ENCODE data around the gene OS9. TPM values are rescaled to one million over a fixed set of nuclear protein-coding genes. Genes with fewer than 3 reads are reported as not detected.

OS9 gene
- total and polyA plus RNA-seq, 9 of the 15 experiments (the other 6 are each of a cell fraction or from before 2014, with no cell fraction given): 4.6 to 105 (median 89.5) TPM

- TF ChIP-seq, protein P1, sequence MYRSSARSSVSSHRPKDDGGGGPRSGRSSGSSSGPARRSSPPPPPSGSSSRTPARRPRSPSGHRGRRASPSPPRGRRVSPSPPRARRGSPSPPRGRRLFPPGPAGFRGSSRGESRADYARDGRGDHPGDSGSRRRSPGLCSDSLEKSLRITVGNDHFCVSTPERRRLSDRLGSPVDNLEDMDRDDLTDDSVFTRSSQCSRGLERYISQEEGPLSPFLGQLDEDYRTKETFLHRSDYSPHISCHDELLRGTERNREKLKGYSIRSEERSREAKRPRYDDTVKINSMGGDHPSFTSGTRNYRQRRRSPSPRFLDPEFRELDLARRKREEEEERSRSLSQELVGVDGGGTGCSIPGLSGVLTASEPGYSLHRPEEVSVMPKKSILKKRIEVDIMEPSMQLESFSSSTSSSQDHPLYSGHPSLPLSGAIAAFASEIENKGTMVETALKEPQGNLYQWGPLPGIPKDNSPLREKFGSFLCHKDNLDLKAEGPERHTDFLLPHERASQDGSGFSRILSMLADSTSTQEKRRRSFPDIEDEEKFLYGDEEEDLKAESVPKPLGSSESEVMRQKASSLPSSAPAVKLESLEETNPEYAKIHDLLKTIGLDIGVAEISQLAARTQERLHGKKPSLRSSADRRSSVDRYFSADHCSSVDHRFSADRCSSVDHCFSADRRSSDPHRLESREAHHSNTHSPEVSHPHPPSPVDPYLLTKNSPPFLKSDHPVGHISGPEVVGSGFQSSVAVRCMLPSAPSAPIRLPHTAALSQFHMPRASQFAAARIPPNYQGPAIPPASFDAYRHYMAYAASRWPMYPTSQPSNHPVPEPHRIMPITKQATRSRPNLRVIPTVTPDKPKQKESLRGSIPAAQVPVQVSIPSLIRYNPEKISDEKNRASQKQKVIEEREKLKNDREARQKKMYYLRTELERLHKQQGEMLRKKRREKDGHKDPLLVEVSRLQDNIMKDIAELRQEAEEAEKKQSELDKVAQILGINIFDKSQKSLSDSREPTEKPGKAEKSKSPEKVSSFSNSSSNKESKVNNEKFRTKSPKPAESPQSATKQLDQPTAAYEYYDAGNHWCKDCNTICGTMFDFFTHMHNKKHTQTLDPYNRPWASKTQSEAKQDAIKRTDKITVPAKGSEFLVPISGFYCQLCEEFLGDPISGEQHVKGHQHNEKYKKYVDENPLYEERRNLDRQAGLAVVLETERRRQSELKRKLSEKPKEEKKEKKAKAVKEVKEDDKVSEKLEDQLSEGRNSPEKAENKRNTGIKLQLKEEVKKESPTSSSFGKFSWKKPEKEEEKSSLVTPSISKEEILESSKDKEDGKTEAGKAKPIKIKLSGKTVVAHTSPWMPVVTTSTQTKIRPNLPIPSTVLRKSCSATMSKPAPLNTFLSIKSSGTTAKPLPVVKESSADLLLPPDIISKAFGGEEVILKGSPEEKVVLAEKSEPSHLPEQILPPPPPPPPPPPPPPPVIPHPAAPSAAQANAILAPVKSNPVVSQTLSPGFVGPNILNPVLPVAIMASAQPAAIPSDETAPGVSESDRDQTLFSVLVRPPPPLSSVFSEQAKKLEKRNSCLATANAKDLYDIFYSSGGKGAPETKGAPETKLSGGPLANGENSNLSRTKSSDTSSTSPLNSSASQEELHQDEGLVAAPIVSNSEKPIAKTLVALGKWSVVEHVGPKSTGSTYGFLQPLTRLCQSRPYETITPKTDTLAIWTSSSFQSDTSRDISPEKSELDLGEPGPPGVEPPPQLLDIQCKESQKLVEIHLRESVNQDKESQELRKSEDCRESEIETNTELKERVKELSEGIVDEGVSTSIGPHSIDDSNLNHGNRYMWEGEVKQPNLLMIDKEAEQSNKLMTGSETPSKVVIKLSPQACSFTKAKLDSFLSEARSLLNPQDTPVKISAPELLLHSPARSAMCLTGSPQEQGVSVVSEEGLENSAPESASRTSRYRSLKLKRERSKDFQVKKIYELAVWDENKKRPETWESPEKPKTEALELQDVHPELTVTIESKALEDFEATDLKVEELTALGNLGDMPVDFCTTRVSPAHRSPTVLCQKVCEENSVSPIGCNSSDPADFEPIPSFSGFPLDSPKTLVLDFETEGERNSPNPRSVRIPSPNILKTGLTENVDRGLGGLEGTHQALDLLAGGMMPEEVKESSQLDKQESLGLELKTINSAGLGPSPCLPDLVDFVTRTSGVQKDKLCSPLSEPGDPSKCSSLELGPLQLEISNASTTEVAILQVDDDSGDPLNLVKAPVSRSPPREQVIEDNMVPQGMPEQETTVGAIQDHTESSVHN (IDR thresholded peaks at IDR 0.05; ENCODE audit: borderline replicate concordance in 1 of 2, low read depth in 1 of 2): peak in 1 of 2 experiments; percentile 87; a peak in 2 of 4 replicates
- TF ChIP-seq SUPT5H (IDR thresholded peaks at IDR 0.05): peak; percentile 85
- no peak for TF ChIP-seq ATF1 (CRISPR knock-in tag; IDR thresholded peaks at IDR 0.05)
- TF ChIP-seq ATF1 (tag; IDR thresholded peaks at IDR 0.05): peak; percentile 93
- peak; percentile 52 for TF ChIP-seq SP2 (IDR thresholded peaks at IDR 0.05; ENCODE audit: extremely low read depth, low read depth, low read length, poor library complexity, severe bottlenecking)
- TF ChIP-seq KHSRP (IDR thresholded peaks at IDR 0.05): no peak
- peak; percentile 73 for TF ChIP-seq POLR2B (IDR thresholded peaks at IDR 0.05; ENCODE audit: low read depth, partially characterized antibody)
- no peak for TF ChIP-seq ZNF444 (CRISPR knock-in tag; IDR thresholded peaks at IDR 0.05)
- no peak for TF ChIP-seq SIRT6 (IDR thresholded peaks at IDR 0.05; ENCODE audit: low read depth, low read length)
- TF ChIP-seq RBM22 (IDR thresholded peaks at IDR 0.05; ENCODE audit: low read depth, low read length, poor library complexity, severe bottlenecking): peak; percentile 55
- peak in 1 of 2 experiments; percentile 92; a peak in 2 of 4 replicates for TF ChIP-seq HDAC1 (IDR thresholded peaks at IDR 0.05)
- no peak for TF ChIP-seq ZNF354B (CRISPR knock-in tag; IDR thresholded peaks at IDR 0.05)
- TF ChIP-seq SREBF1 (IDR thresholded peaks at IDR 0.05; ENCODE audit: borderline replicate concordance, low read depth, low read length): peak; percentile 83
- no peak for TF ChIP-seq ZSCAN29 (IDR thresholded peaks at IDR 0.05)
- TF ChIP-seq NFRKB (IDR thresholded peaks at IDR 0.05; ENCODE audit: low read depth): peak; percentile 94
- TF ChIP-seq ZNF175 (CRISPR knock-in tag; IDR thresholded peaks at IDR 0.05; ENCODE audit: low read depth): peak; percentile 88
- no peak for TF ChIP-seq RBM14 (IDR thresholded peaks at IDR 0.05; ENCODE audit: borderline replicate concordance, insufficient read depth, low read depth, low read length)
- peak; percentile 38 for TF ChIP-seq NBN (IDR thresholded peaks at IDR 0.05; ENCODE audit: low read depth)
- no peak for TF ChIP-seq ZBTB17 (CRISPR knock-in tag; IDR thresholded peaks at IDR 0.05)
- peak; percentile 96 to 98 for TF ChIP-seq FOXK2 (conservative IDR thresholded peaks at IDR 0.05 in 1 of 2, IDR thresholded peaks at IDR 0.05 in 1 of 2; ENCODE audit: low read depth in 2 of 2)
- no peak for TF ChIP-seq HMG20B (CRISPR knock-in tag; IDR thresholded peaks at IDR 0.05)
- 0 out of 2 replicates have a peak, but pooled peaks have one; percentile 24 for TF ChIP-seq MAFG (tag; conservative IDR thresholded peaks at IDR 0.05)
These were observed 58.1 kb downstream of the OS9 start, which contains the start of gene CDK4 (continued) for GRCh38 chr12:57751788-57752667.
